Measurements from ENCODE around the gene ID4.

The ID4 gene

DNA sequence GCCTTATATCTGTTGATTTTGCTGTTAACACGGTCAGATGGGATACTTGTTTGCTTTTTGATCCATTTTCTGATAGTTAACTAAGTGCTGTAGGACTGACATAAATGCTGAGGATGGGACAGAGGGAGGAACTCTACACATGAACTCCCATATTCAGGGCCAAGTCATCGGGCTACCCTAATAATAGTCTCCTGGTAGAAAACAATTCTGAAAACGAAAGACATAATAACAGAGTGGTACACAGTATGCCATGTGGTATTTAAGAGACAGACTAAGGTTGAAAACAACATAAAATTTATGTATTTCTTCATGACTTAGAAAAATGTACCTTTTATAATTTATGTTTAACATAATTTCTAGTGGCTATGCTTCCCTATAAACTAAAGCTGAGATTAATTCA, 12.0 kb downstream of the ID4 start:
- Histone ChIP-seq H3K9ac (ENCODE audit: low read length) (no peak overlapping the region), H3K36me3 (replicated peaks; ENCODE audit: low read depth, low read length) (no peaks in the 10 kb centered on the region), H3K27me3 (ENCODE audit: low read depth, low read length) (no peaks in the 10 kb centered on the region), H3K9me3 (ENCODE audit: insufficient read depth, low read length) (no peaks in the 10 kb centered on the region), H3K79me2 (ENCODE audit: low read length) (no peaks in the 10 kb centered on the region), H3K27ac (ENCODE audit: low read length) (no peak overlapping the region), H3K4me2 (ENCODE audit: low read length) (no peak overlapping the region), H3K4me1 (ENCODE audit: low read length) (no peaks in the 10 kb centered on the region), H2AFZ (ENCODE audit: low read depth, low read length) (no peak overlapping the region), H3K4me3 (ENCODE audit: low read length) (no peak overlapping the region), H4K20me1 (ENCODE audit: insufficient read depth, low read length) (no peaks in the 10 kb centered on the region)
- TF ChIP-seq, protein P1, sequence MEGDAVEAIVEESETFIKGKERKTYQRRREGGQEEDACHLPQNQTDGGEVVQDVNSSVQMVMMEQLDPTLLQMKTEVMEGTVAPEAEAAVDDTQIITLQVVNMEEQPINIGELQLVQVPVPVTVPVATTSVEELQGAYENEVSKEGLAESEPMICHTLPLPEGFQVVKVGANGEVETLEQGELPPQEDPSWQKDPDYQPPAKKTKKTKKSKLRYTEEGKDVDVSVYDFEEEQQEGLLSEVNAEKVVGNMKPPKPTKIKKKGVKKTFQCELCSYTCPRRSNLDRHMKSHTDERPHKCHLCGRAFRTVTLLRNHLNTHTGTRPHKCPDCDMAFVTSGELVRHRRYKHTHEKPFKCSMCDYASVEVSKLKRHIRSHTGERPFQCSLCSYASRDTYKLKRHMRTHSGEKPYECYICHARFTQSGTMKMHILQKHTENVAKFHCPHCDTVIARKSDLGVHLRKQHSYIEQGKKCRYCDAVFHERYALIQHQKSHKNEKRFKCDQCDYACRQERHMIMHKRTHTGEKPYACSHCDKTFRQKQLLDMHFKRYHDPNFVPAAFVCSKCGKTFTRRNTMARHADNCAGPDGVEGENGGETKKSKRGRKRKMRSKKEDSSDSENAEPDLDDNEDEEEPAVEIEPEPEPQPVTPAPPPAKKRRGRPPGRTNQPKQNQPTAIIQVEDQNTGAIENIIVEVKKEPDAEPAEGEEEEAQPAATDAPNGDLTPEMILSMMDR (IDR thresholded peaks at IDR 0.05; ENCODE audit: low read depth, low read length), result no peak

DNA sequence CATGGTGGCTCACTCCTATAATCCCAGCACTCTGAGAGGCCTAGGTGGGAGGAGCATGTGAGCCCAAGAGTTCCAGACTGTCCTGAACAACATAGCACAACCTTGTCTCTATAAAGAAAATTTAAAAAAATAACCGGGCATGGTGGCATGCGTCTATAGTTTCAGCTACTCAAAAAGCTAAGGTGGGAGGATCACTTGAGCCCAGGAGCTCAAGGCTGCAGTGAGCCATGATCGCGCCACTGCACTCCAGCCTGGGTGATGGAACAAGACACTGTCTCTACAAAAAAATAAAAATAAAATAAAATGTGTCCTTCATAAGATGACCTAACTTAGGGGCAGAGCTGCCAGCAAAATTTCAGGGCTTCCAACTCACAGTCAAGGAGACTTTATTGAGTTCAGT, 12.6 kb downstream of the ID4 start:
- H3K9me3 ChIP-seq (ENCODE audit: insufficient read depth, low read length), result no peaks in the 10 kb centered on the region
- H3K27me3 ChIP-seq (ENCODE audit: low read depth, low read length), result no peaks in the 10 kb centered on the region
- H3K4me1 ChIP-seq (ENCODE audit: low read length), result no peaks in the 10 kb centered on the region
- H3K36me3 ChIP-seq (replicated peaks; ENCODE audit: low read depth, low read length), result no peaks in the 10 kb centered on the region
- H3K27ac ChIP-seq (ENCODE audit: low read length), result no peak overlapping the region
- H3K79me2 ChIP-seq (ENCODE audit: low read length), result no peaks in the 10 kb centered on the region
- no peak overlapping the region for H3K4me3 ChIP-seq (ENCODE audit: low read length)
- H3K9ac ChIP-seq (ENCODE audit: low read length), result no peak overlapping the region
- no peak overlapping the region for H3K4me2 ChIP-seq (ENCODE audit: low read length)
- TF ChIP-seq, protein P1 (IDR thresholded peaks at IDR 0.05; ENCODE audit: low read depth, low read length), result no peak
- no peak for TF ChIP-seq EZH2phosphoT487 (IDR thresholded peaks at IDR 0.05; ENCODE audit: low read depth)
- no peak overlapping the region for H2AFZ ChIP-seq (ENCODE audit: low read depth, low read length)
- H4K20me1 ChIP-seq (ENCODE audit: insufficient read depth, low read length), result no peaks in the 10 kb centered on the region

DNA sequence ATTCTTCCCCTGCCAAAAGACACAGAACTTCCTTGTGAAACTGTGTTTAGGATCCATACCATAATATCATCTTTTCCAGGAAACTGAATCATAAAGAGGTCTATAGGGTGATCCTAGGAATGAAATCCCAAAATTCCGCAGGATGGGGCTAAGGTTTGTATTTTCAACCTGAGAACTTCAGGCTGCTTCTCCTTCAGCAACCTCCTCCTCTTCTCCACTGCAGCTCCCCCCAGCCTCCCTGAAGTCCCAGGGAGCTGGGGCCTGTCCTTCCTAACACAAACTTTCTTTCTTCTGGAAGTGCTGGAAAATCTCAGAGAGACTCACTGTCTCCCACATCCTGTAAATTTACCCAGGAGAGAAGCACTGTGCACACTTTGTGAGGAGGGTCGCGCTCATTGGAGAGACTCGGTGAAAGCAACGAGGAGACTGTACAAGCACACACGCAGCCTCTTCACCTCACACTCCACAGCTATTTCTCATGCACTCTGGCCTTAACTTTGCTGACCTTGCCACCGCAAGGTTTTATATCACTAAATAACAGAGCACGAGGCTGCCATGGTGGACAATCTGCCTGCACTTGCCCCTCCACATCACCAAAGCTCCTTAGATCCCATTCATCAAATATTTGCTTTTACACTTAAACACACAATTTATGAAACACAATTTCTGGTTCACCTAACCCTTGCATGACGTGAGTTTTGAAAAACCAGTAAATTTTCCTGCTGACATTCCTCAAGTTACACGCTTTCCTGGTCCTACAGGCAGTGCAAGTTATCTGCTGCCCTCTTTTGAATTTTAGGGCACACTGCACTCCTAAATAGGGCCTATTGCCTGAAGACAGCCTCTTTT, 14.3 kb downstream of the ID4 start:
- no peak for TF ChIP-seq EZH2phosphoT487 (IDR thresholded peaks at IDR 0.05; ENCODE audit: low read depth)
- TF ChIP-seq, protein P1 (IDR thresholded peaks at IDR 0.05; ENCODE audit: low read depth, low read length), result peak; percentile 65
- Histone ChIP-seq H3K27me3 (ENCODE audit: low read depth, low read length) (no peaks in the 10 kb centered on the region), H3K9ac (ENCODE audit: low read length) (no peak overlapping the region), H3K36me3 (replicated peaks; ENCODE audit: low read depth, low read length) (no peaks in the 10 kb centered on the region), H3K9me3 (ENCODE audit: insufficient read depth, low read length) (no peaks in the 10 kb centered on the region), H3K27ac (ENCODE audit: low read length) (no peak overlapping the region), H3K4me3 (ENCODE audit: low read length) (no peak overlapping the region), H3K4me2 (ENCODE audit: low read length) (no peak overlapping the region), H4K20me1 (ENCODE audit: insufficient read depth, low read length) (no peaks in the 10 kb centered on the region), H2AFZ (ENCODE audit: low read depth, low read length) (no peak overlapping the region), H3K4me1 (ENCODE audit: low read length) (no peaks in the 10 kb centered on the region), H3K79me2 (ENCODE audit: low read length) (no peaks in the 10 kb centered on the region)

DNA sequence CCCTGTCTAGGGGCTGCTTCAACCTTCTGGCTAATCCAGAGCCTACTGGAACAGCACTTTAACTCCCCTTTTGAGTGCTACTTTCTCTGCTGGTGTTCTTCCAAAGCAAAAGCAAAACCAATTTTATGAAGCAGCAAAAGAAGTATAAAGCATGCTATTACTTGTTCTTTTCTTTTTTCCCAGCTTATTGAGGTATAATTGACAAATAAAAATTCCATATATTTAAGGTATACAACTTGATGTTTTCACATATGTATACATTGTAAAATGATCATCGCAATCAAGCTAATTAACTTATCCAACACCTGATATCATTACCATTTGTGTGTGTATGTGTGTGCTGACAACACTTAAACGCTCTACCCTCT, 14.9 kb downstream of the ID4 start:
- TF ChIP-seq, protein P1 (IDR thresholded peaks at IDR 0.05; ENCODE audit: low read depth, low read length), result no peak
- no peak for TF ChIP-seq EZH2phosphoT487 (IDR thresholded peaks at IDR 0.05; ENCODE audit: low read depth)
- Histone ChIP-seq H3K4me2 (ENCODE audit: low read length) (no peak overlapping the region), H3K9ac (ENCODE audit: low read length) (no peak overlapping the region), H3K9me3 (ENCODE audit: insufficient read depth, low read length) (no peaks in the 10 kb centered on the region), H3K27ac (ENCODE audit: low read length) (no peak overlapping the region), H3K36me3 (replicated peaks; ENCODE audit: low read depth, low read length) (no peaks in the 10 kb centered on the region), H3K27me3 (ENCODE audit: low read depth, low read length) (no peaks in the 10 kb centered on the region), H3K79me2 (ENCODE audit: low read length) (no peaks in the 10 kb centered on the region), H4K20me1 (ENCODE audit: insufficient read depth, low read length) (no peaks in the 10 kb centered on the region), H3K4me3 (ENCODE audit: low read length) (no peak overlapping the region), H2AFZ (ENCODE audit: low read depth, low read length) (no peak overlapping the region), H3K4me1 (ENCODE audit: low read length) (no peaks in the 10 kb centered on the region)

Measured in OCI-LY3 (cell line).